Epithelial cell of alveolus of lung (primary cell): ENCODE data around the gene KYAT1. TPM values are rescaled to one million over a fixed set of nuclear protein-coding genes. Genes with fewer than 3 reads are reported as not detected.

Experiments used
- total RNA-seq: library from RNA; depleted of rRNA; stranded (reverse); fragments of >200 nt; gene quantifications from 2 replicates; pipeline ENCODE4 v1.2.1, GENCODE V29; 2015

KYAT1 gene
- total RNA-seq: 9.3 and 15.1 TPM in 2 replicates

DNA sequence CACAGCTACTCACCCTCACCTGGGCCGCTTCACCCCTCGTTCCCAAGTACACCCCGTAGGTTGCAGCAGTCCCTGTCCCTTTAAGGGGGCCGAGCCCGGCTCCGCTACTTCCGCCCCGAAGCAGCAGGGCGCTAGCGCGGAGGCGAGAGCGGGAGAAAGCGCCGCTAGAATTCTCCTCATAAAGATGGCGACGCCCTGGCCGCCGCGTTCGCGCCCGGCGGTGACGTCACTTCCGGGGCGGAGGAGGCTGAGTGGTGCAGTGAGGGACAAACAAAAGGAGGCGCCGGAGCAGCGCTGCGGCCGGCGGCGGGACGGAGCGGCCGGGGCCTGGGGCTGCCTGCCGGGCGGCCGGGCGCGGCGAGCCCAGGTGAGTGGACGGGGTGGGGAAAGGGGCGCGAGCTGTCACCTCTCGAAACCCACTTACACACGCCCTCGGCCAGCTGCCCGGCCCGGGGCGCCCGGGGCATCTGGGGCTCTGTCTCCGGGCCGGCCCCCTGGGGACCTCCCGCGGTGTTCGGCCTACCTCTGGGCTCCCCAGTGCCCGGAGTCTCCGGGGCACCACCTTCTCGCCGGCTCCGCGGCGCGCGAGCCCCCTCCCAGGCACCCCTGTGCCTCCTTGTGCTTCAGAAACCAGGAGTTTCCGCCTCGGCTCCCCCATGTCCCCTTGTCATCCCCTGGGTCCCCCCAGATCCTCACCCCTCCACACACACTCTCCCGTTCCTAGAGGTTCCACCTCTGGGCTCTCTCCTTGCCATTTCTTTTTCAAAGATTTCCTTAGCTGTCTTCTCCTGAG is at the start of gene KYAT1, which contains the start of gene LRRC8A:
Gene KYAT1 (minus strand): TSS at position 67 of the 793 bp plus-strand sequence. CDS start 36,545 bp downstream, outside the sequence.
Gene LRRC8A (plus strand): TSS at position 250 of the 793 bp plus-strand sequence. CDS start 25,032 bp downstream, outside the sequence.

DNA sequence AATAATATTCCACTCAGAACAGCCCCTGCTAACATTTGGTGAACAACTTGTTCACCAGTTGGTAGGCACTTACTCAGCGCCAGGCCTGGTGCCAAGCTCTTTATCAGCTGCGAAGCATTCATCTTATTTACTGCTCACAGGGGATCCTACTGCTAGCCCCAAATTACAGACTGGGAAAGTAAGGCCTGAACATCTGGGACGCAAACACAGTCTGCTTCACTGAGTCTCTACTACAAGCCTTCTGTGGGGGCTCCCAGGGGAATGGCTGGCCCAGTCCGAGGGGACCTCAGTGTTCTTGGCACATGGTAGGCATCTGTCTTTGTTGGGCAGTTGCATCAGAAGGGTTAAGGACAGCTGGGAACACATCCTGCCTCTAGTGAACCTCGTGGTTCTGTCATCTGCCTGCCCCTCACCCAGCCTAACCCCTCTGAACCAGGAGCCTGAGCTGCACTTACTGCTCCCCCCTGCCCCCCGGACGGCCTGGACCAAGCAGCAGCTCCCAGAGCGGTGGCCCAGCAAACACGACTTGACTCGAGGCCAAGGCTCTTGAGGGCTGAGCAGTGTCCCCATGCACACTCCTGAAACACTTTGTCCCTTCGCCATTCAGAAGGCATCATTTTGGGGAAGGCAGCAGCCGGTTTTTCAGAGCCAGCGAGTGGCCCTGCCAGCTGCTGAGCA is 38.8 kb upstream of the KYAT1 start, which contains the start of gene PHYHD1:
Gene PHYHD1 (plus strand): TSS at position 602 of the 678 bp plus-strand sequence. CDS start 1,342 bp downstream, outside the sequence.

DNA sequence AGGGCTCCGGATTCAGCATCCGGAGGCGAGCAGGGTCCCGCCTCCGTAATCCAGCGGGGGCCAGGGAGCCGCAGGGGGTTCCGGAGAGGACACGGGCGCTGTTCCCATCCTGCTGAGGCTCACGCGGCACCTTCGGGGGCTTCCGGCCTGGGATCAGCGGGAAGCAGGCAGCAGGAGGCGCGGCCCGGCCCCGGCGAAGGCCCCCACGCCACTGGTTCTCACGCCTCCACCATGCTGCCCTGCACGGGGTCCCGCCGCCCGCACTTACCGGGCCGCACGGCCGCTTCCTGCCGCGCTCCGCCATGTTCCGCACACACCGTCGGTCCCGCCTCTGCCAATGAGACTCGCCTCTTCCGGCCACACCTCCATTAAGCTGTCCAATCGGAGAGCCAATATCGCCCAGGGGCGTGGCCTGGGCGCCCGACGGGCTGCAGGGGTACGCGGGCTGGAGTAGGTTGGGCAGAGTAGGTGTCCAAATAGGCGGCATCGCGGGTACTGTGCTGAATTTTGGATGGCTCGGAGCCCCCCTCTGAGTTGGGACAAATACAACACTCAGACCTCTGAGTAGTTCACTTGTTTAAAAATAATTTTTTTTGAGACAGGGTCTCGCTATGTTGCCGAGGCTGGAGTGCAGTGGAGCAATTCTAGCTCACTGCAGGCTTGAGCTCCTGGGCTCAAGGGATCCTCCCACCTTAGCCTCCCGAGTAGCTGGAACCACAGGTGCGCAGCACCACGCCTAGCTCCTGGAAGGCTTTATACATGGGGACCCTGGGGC is 52.1 kb downstream of the KYAT1 start, which contains the start of gene SPOUT1:
Gene SPOUT1 (minus strand): TSS at position 318 of the 775 bp plus-strand sequence. CDS start 14 bp downstream, at position 304.

DNA sequence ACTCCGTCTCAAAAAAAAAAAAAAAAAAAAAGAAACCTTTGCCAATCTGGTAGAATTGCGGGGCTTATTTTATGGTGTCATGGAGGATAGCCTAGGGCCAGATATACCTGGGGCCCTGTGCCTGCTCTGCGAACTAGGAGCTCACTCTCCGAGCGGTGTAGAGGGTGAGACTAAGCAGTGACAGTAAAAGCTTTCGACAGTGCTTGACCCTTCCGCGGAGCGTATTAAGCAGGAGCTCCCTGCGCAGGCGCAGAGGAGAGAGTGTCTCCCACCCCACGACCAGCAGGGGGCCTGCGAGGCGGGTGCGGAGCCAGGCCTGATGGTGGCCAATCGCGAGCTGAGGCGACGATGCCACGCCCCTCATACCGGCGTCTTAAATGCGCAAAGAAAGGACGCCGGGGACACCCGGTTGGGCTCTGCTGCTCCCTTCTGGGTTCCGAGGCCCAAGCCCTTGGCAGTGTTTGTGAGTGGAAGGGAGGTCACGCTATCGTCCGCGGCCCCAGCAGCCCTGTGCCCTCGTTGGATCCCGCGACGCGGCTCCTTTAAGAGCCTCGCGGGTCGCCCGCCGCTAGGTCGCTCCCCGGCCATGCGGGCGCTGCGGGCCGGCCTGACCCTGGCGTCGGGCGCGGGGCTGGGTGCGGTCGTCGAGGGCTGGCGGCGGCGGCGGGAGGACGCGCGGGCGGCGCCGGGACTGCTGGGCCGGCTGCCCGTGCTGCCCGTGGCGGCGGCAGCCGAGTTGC is 63.5 kb downstream of the KYAT1 start, which contains the start of gene ENDOG:
Gene ENDOG (plus strand): TSS at position 402 of the 740 bp plus-strand sequence. CDS start 185 bp downstream, at position 587.

DNA sequence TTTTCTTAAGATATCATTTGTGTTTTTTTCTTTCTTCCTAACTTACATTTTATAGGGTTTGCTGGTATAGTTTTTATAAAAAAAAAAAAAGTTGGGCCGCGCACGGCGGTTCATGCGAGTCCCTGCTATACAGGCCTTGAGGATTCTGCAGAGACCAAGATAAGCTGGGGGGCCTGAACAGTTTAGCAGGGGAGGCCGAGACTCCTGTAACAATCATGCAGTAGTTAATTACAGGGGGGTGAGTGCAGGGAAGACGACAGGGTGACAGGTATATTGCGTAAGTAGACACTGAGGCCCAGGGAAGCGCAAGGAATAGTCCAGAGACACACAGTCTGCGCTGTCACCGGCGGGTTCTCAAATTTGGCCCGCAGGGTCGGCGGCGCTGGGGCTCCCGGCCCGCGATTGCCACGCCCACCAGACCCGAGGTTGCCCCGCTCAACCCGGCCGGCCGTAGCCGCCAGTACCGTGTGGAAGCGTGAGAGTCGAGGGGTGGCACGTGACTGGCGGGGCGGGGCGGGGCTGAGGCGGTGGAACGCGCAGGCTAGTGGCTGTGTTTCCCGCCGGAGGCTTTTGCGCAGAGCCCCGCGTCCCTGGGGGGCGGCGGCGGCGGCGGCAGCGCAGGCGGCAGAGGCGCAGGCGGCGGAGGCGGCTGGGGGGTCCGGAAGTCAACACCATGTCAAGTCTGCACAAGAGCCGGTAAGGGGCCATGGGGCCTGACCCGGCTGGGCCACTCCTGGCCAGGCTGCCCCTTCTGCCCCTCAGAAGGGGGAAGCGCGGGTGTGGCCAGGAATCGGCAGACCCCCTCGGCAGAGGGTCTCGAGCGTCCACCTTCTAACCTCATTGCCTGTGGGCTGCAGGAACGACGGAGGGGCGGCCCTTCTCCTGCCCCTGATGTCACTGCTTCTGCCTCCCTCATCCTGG is 94.8 kb downstream of the KYAT1 start, which contains the start of gene TBC1D13:
Gene TBC1D13 (plus strand): TSS at position 573 of the 921 bp plus-strand sequence. CDS start 101 bp downstream, at position 674.

Other genes starting within 250 kb of the KYAT1 start
- gene DYNC2I2, start 225.1 kb downstream of the KYAT1 start, total RNA-seq: 33.4 and 73.4 TPM in 2 replicates
- gene SET, start 192.7 kb downstream of the KYAT1 start, total RNA-seq: 180 and 256 TPM in 2 replicates
- gene PKN3, start 179.4 kb downstream of the KYAT1 start, total RNA-seq: 3.0 and 4.8 TPM in 2 replicates
- gene ZDHHC12, start 157.8 kb downstream of the KYAT1 start, total RNA-seq: 54.7 and 68.9 TPM in 2 replicates
- 20.2 and 56.1 TPM in 2 replicates for gene ZER1, start 110.0 kb downstream of the KYAT1 start, total RNA-seq
- 9.7 and 20.6 TPM in 2 replicates for gene TBC1D13, start 94.7 kb downstream of the KYAT1 start, total RNA-seq
- 16.2 and 31.7 TPM in 2 replicates for gene ENDOG, start 63.5 kb downstream of the KYAT1 start, total RNA-seq
- gene SPOUT1, start 52.2 kb downstream of the KYAT1 start, total RNA-seq: 11.1 and 24.4 TPM in 2 replicates
- gene LRRC8A, start 183 bp upstream of the KYAT1 start, total RNA-seq: 37.4 and 53.9 TPM in 2 replicates
- gene PHYHD1, start 39.0 kb upstream of the KYAT1 start, total RNA-seq: 11.9 and 16.9 TPM in 2 replicates
- 28.2 and 30.3 TPM in 2 replicates for gene DOLK, start 65.7 kb upstream of the KYAT1 start, total RNA-seq
- 30.1 and 40.9 TPM in 2 replicates for gene NUP188, start 65.7 kb upstream of the KYAT1 start, total RNA-seq
- 25.4 and 38.4 TPM in 2 replicates for gene SH3GLB2, start 146.4 kb upstream of the KYAT1 start, total RNA-seq
- 11.1 and 23.6 TPM in 2 replicates for gene MIGA2, start 154.7 kb upstream of the KYAT1 start, total RNA-seq
- gene DOLPP1, start 199.2 kb upstream of the KYAT1 start, total RNA-seq: 15.9 and 17.0 TPM in 2 replicates
- 29.6 and 45.8 TPM in 2 replicates for gene CRAT, start 228.8 kb upstream of the KYAT1 start, total RNA-seq
- 135 and 153 TPM in 2 replicates for gene PTPA, start 229.5 kb upstream of the KYAT1 start, total RNA-seq